Natural killer cell (primary cell): ENCODE measurements around the gene CAPZA2. TPM values are rescaled to one million over a fixed set of nuclear protein-coding genes. Genes with fewer than 3 reads are reported as not detected.
"Not testable (repeated sequence)": the region's sequence is repeated elsewhere in the genome, so short reads cannot be mapped to it uniquely, and the experiment has no call there.

Experiments
- ATAC-seq, 3 donors: fragments of 150-1000 bp in 2 of 3; fragments of 200-7000 bp in 1 of 3; cut with Tn5 transposase; 1 replicate in 1 of 3; 2 replicates in 2 of 3; pipeline ENCODE4 v1.10.0; 2021; ENCODE audit warnings: mild to moderate bottlenecking in 2 of 3, moderate library complexity in 2 of 3
- DNase-seq, 2 donors: peaks; one replicate each; pipeline versions ENCODE4 v3.0.0 to v3.0.0-alpha.2; 2013 to 2021; ENCODE audit warnings: mixed read lengths in 1 of 2
- H3K27ac ChIP-seq: one replicate; pipeline ENCODE4 v1.5.1; 2013; ENCODE audit warnings: mild to moderate bottlenecking, low read length
- H3K27me3 ChIP-seq: one replicate; pipeline ENCODE4 v1.6.1; 2013; ENCODE audit warnings: low read length; ENCODE audit not compliant: control insufficient read depth, insufficient read depth
- H3K36me3 ChIP-seq: one replicate; pipeline ENCODE4 v1.6.1; 2013; ENCODE audit warnings: low read length; ENCODE audit not compliant: control insufficient read depth, insufficient read depth
- H3K4me1 ChIP-seq: one replicate; pipeline ENCODE4 v1.6.1; 2013; ENCODE audit warnings: low read length; ENCODE audit not compliant: control insufficient read depth, insufficient read depth
- H3K4me3 ChIP-seq: one replicate; pipeline ENCODE4 v1.5.1; 2013; ENCODE audit warnings: low read length
- H3K9me3 ChIP-seq: one replicate; pipeline ENCODE4 v1.6.1; 2013; ENCODE audit warnings: low read length; ENCODE audit not compliant: control insufficient read depth, insufficient read depth
- H3K27ac Mint-ChIP-seq, 2 donors: one replicate each; pipeline ENCODE4 v1.8.0; 2022; ENCODE audit warnings: mild to moderate bottlenecking in 2 of 2, mixed read lengths in 2 of 2, moderate library complexity in 1 of 2
- H3K27me3 Mint-ChIP-seq, 2 donors: one replicate each; pipeline ENCODE4 v1.8.0; 2022; ENCODE audit warnings: low read depth in 2 of 2, mixed read lengths in 2 of 2
- H3K36me3 Mint-ChIP-seq: one replicate; pipeline ENCODE4 v1.8.0; 2022; ENCODE audit warnings: mixed read lengths
- H3K4me1 Mint-ChIP-seq, 2 donors: one replicate each; pipeline ENCODE4 v1.8.0; 2022; ENCODE audit warnings: mixed read lengths in 2 of 2
- H3K4me3 Mint-ChIP-seq: one replicate; pipeline ENCODE4 v1.8.0; 2022; ENCODE audit warnings: mild to moderate bottlenecking, moderate library complexity, mixed read lengths
- H3K9me3 Mint-ChIP-seq, 2 donors: one replicate each; pipeline ENCODE4 v1.8.0; 2022; ENCODE audit warnings: mixed read lengths in 2 of 2
- WGBS: methylation state at CpG from one replicate; pipeline ENCODE4 v1.1.7; 2013; ENCODE audit warnings: missing lambda C conversion rate; ENCODE audit not compliant: insufficient coverage; 5-methylcytosine and 5-hydroxymethylcytosine counted together
- intact Hi-C: fragments of 100-400 bp; cut with micrococcal nuclease; formaldehyde crosslinking; loops from one replicate; pipeline ENCODE4 v1.14.2; 2022
- total RNA-seq, 4 donors: library from RNA; stranded (reverse); fragments of 120-200 nt in 1 of 4; gene quantifications; one replicate each; pipeline versions ENCODE4 v1.2.3 to v1.2.4, GENCODE V29; 2013 to 2022
- TF ChIP-seq, protein P1 (sequence below): fragments of 200-600 bp; IDR thresholded peaks from one replicate; pipeline ENCODE4 v1.8.0; 2022; ENCODE audit warnings: antibody characterized with exemption

CAPZA2 gene
- total RNA-seq, 3 donors from 2014 or later (not counting 1 experiment from before 2014, with no cell fraction given): 97.0 to 135 (median 131) TPM

DNA sequence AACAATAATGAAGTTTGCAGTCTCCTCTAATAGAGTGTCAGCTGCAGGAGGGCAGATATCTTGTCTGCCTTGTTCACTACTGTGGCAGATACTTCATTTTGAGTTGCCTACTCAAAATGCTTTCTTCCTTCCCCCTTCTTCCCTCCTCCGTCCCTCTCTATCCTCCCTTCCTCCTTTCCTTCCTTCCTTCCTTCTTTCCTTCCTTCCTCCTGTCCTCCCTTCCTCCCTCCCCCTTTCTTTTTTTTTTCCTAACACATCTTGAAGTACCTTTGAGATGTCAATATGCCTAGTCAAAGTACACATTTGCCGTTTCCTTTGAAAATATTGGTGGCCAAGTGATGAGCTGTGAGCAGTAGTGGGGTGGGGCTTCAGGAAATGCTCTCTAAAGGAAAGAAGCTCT is 72.2 kb downstream of the CAPZA2 start:
- Histone ChIP-seq H3K36me3 (no peaks in the 10 kb centered on the region), H3K4me3 (no peak overlapping the region), H3K27me3 (peaks cover 2% of the 10 kb centered on the region), H3K9me3 (no peaks in the 10 kb centered on the region), H3K27ac (no peak overlapping the region), H3K4me1 (peaks cover 3% of the 10 kb centered on the region)
- Mint-ChIP-seq H3K27ac (no peak overlapping the region), H3K9me3 (no peaks in the 10 kb centered on the region), H3K4me3 (no peak overlapping the region), H3K4me1 (peaks cover 0 to 6% of the 10 kb centered on the region in 2 donors), H3K27me3 (peaks cover 5 to 10% of the 10 kb centered on the region in 2 donors), H3K36me3 (no peaks in the 10 kb centered on the region)
- TF ChIP-seq, protein P1, sequence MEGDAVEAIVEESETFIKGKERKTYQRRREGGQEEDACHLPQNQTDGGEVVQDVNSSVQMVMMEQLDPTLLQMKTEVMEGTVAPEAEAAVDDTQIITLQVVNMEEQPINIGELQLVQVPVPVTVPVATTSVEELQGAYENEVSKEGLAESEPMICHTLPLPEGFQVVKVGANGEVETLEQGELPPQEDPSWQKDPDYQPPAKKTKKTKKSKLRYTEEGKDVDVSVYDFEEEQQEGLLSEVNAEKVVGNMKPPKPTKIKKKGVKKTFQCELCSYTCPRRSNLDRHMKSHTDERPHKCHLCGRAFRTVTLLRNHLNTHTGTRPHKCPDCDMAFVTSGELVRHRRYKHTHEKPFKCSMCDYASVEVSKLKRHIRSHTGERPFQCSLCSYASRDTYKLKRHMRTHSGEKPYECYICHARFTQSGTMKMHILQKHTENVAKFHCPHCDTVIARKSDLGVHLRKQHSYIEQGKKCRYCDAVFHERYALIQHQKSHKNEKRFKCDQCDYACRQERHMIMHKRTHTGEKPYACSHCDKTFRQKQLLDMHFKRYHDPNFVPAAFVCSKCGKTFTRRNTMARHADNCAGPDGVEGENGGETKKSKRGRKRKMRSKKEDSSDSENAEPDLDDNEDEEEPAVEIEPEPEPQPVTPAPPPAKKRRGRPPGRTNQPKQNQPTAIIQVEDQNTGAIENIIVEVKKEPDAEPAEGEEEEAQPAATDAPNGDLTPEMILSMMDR: no peak
- 83% methylated on average over 2 of the region's 2 CpGs for WGBS
- ATAC-seq (no peak), DNase-seq (no peak)
- intact Hi-C loops: loop anchor here (5.0 kb wide), 1 partner anchor 1218 kb away; no protein-coding TSS in a partner anchor

DNA sequence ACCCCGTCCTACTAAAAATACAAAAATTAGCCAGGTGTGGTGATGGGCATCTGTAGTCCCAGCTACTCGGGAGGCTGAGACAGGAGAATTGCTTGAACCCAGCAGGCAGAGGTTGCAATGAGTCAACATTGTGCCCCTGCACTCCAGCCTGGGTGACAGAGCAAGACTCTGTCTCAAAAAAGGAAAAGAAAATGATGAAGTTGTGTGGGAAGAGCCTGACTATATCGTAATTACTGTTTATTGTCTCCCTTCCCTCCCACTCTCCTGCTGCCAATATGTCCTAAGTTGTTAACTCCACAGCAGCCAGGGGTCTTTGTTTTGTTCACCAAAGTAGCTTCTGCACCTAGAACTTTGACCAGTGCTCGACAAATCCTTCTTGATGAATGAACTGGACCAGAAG is 74.5 kb downstream of the CAPZA2 start:
- H3K27me3 ChIP-seq, H3K27ac Mint-ChIP-seq, ATAC-seq, H3K9me3 Mint-ChIP-seq, H3K9me3 ChIP-seq, DNase-seq, H3K36me3 Mint-ChIP-seq, H3K27ac ChIP-seq, H3K4me1 ChIP-seq, H3K4me3 Mint-ChIP-seq, H3K36me3 ChIP-seq, H3K4me1 Mint-ChIP-seq, H3K4me3 ChIP-seq, H3K27me3 Mint-ChIP-seq, intact Hi-C loops: not testable (repeated sequence)
- 77% methylated on average over 3 of the region's 4 CpGs for WGBS

DNA sequence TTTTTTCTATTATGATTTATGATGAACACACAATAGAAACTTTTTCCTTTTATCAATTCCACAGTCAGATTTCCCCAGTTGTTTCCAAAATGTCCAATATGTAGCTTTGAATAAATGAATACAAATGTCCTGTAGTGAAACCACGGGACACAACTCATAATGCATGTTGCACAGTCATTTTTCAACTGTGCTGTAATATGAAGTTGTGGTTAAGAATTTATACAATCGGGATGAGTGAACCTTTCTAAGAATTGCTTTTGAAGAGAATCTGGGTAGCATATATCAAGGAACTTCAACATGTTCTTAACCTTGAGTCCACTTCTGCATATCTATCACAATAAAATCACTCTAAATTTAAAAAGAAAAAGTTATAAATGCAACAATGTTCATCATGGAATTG is 76.3 kb downstream of the CAPZA2 start:
- peaks cover 5 to 7% of the 10 kb centered on the region in 2 donors for H3K27me3 Mint-ChIP-seq
- Histone ChIP-seq H3K36me3 (no peaks in the 10 kb centered on the region), H3K27me3 (peaks cover 2% of the 10 kb centered on the region), H3K4me1 (no peaks in the 10 kb centered on the region), H3K4me3 (no peak overlapping the region), H3K9me3 (no peaks in the 10 kb centered on the region), H3K27ac (no peak overlapping the region)
- H3K36me3 Mint-ChIP-seq: no peaks in the 10 kb centered on the region
- H3K9me3 Mint-ChIP-seq: no peaks in the 10 kb centered on the region
- no peaks in the 10 kb centered on the region for H3K4me1 Mint-ChIP-seq
- no peak overlapping the region for H3K27ac Mint-ChIP-seq
- DNase-seq (no peak), ATAC-seq (no peak)
- intact Hi-C loops: no loop called here
- no peak overlapping the region for H3K4me3 Mint-ChIP-seq
- TF ChIP-seq, protein P1: no peak
- WGBS: 65% methylated on average over 1 of the region's 2 CpGs

DNA sequence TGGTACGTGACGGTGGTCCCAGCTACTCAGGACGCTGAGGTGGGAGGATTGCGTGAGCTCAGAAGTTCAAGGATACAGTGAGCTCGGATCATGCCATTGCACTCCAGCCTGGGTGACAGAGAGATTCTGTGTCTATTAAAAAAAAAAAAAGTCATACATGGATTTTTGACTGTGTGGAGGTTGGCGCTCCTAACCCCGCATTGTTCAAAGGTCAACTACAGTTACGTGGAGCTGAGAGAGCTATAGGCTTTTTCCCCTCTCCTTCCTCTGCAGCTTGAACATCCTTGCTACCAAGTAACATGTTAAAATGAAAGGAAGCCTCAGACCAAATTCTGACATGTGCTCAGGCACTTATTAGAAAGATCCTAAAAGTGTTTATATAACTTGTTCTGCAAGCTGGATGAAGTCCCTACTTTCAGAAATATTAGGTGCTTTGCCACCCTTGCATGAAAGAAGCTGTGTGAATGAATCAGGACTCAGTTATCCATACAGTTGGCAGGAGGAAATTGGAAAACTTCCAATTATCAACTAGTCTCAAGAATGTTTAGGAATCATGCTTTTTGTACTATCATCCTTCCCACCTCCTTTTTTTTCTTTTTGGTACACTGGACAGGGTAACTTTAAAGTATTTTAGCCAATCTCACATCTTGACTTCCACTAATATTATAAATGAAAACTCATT is 78.4 kb downstream of the CAPZA2 start:
- Mint-ChIP-seq H3K9me3 (no peaks in the 10 kb centered on the region), H3K4me3 (no peak overlapping the region), H3K27me3 (peaks cover 5 to 7% of the 10 kb centered on the region in 2 donors), H3K4me1 (no peaks in the 10 kb centered on the region), H3K27ac (no peak overlapping the region), H3K36me3 (no peaks in the 10 kb centered on the region)
- Histone ChIP-seq H3K4me1 (no peaks in the 10 kb centered on the region), H3K36me3 (no peaks in the 10 kb centered on the region), H3K27me3 (peaks cover 2% of the 10 kb centered on the region), H3K9me3 (no peaks in the 10 kb centered on the region), H3K27ac (no peak overlapping the region), H3K4me3 (no peak overlapping the region)
- no peak for ATAC-seq
- TF ChIP-seq, protein P1: no peak
- intact Hi-C loops: no loop called here
- DNase-seq: no peak
- 79% methylated on average over 8 of the region's 8 CpGs for WGBS
